Liver (tissue), 9 donors: ENCODE data around the gene AIPL1. TPM values are rescaled to one million over a fixed set of nuclear protein-coding genes. Genes with fewer than 3 reads are reported as not detected.
A peak's percentile ranks its signal among the peaks of the same experiment; 100 is the strongest.

Source experiments
- DNase-seq: peaks from one replicate; pipeline ENCODE4 v3.0.0-alpha.2; 2017; ENCODE audit warnings: low spot score
- H3K27ac ChIP-seq, 2 donors: one replicate each; pipeline ENCODE4 v1.7.0; 2013; ENCODE audit warnings: inconsistent platforms in 2 of 2, low read length in 2 of 2, control low read depth in 1 of 2, low read depth in 1 of 2, mild to moderate bottlenecking in 1 of 2
- H3K27me3 ChIP-seq, 4 donors: one replicate each; pipeline versions ENCODE4 v1.6.1 to v1.7.0; 2013; ENCODE audit warnings: low read length in 3 of 4, inconsistent platforms in 1 of 4, mild to moderate bottlenecking in 1 of 4, moderate library complexity in 1 of 4; ENCODE audit not compliant: control insufficient read depth in 4 of 4, insufficient read depth in 4 of 4
- H3K36me3 ChIP-seq, 4 donors: one replicate each; pipeline versions ENCODE4 v1.6.1 to v1.7.0; 2013; ENCODE audit warnings: low read length in 3 of 4, mild to moderate bottlenecking in 3 of 4, low read depth in 1 of 4, moderate library complexity in 1 of 4; ENCODE audit not compliant: control insufficient read depth in 4 of 4, insufficient read depth in 3 of 4
- H3K4me1 ChIP-seq, 4 donors: one replicate each; pipeline versions ENCODE4 v1.6.1 to v1.7.0; 2013; ENCODE audit warnings: low read length in 3 of 4, mild to moderate bottlenecking in 3 of 4, moderate library complexity in 1 of 4; ENCODE audit not compliant: control insufficient read depth in 4 of 4, insufficient read depth in 4 of 4
- H3K4me3 ChIP-seq, 3 donors: one replicate each; pipeline versions ENCODE4 v1.6.1 to v1.7.0; 2013; ENCODE audit warnings: low read length in 3 of 3, control low read depth in 1 of 3, low read depth in 1 of 3, mild to moderate bottlenecking in 1 of 3
- H3K9ac ChIP-seq, 2 donors: one replicate each; pipeline ENCODE4 v1.7.0; 2013; ENCODE audit warnings: low read length in 2 of 2, mild to moderate bottlenecking in 2 of 2, moderate library complexity in 2 of 2, control low read depth in 1 of 2, low read depth in 1 of 2
- H3K9me3 ChIP-seq, 4 donors: one replicate each; pipeline versions ENCODE4 v1.6.1 to v1.7.0; 2013; ENCODE audit warnings: low read length in 3 of 4; ENCODE audit not compliant: control insufficient read depth in 4 of 4
- CTCF ChIP-seq: fragments of 150-350 bp; IDR thresholded peaks from 2 replicates; pipeline ENCODE4 v1.5.1; 2017; ENCODE audit warnings: improper control_type of control experiment, low read depth, low read length; ENCODE audit not compliant: missing input control
- EGR1 ChIP-seq, 2 donors: IDR thresholded peaks; 2 replicates each; pipeline ENCODE4 v1.6.1; 2016 to 2018; ENCODE audit warnings: antibody characterized with exemption in 2 of 2, low read depth in 2 of 2
- FOXA1 ChIP-seq: IDR thresholded peaks from 2 replicates; pipeline ENCODE4 v1.6.1; 2016; ENCODE audit warnings: antibody characterized with exemption
- FOXA2 ChIP-seq: IDR thresholded peaks from 2 replicates; pipeline ENCODE4 v1.6.1; 2016; ENCODE audit warnings: antibody characterized with exemption
- GABPA ChIP-seq, 2 donors: IDR thresholded peaks in 1 of 2; conservative IDR thresholded peaks in 1 of 2; 2 replicates each; pipeline ENCODE4 v1.6.1; 2016; ENCODE audit warnings: antibody characterized with exemption in 2 of 2, mild to moderate bottlenecking in 1 of 2, moderate library complexity in 1 of 2
- HNF4A ChIP-seq, 2 donors: conservative IDR thresholded peaks; 2 replicates each; pipeline ENCODE4 v1.6.1; 2016; ENCODE audit warnings: antibody characterized with exemption in 2 of 2, mild to moderate bottlenecking in 2 of 2
- JUND ChIP-seq, 2 donors: IDR thresholded peaks; 2 replicates each; pipeline ENCODE4 v1.6.1; 2016; ENCODE audit warnings: antibody characterized with exemption in 2 of 2
- NR2F2 ChIP-seq: IDR thresholded peaks from 2 replicates; pipeline ENCODE4 v1.6.1; 2016; ENCODE audit warnings: antibody characterized with exemption
- RAD21 ChIP-seq, 2 donors: IDR thresholded peaks; 2 replicates each; pipeline ENCODE4 v1.6.1; 2016; ENCODE audit warnings: antibody characterized with exemption in 2 of 2, mild to moderate bottlenecking in 2 of 2
- RXRA ChIP-seq, 2 donors: IDR thresholded peaks; 2 replicates each; pipeline ENCODE4 v1.6.1; 2017 to 2018; ENCODE audit warnings: antibody characterized with exemption in 2 of 2, mild to moderate bottlenecking in 1 of 2
- SP1 ChIP-seq: IDR thresholded peaks from 2 replicates; pipeline ENCODE4 v1.6.1; 2018; ENCODE audit warnings: antibody characterized with exemption, mild to moderate bottlenecking
- TAF1 ChIP-seq: conservative IDR thresholded peaks from 2 replicates; pipeline ENCODE4 v1.6.1; 2016; ENCODE audit warnings: antibody characterized with exemption, mild to moderate bottlenecking
- WGBS: extraction: QIAGEN DNeasy Blood & Tissue Kit; methylation state at CpG from one replicate; pipeline ENCODE4 v1.1.7; 2013; 5-methylcytosine and 5-hydroxymethylcytosine counted together
- polyA plus RNA-seq, 2 donors: library from polyadenylated mRNA; stranded (reverse) in 1 of 2; unstranded in 1 of 2; fragments of 200-250 nt in 1 of 2; fragments of >200 nt in 1 of 2; fragmentation: Nextera tagmentation in 1 of 2; extraction: Ambion mirVana in 1 of 2; gene quantifications; one replicate each; pipeline versions ENCODE4 v1.2.1 to v1.2.3, GENCODE V29; 2013 to 2015
- total RNA-seq, 2 donors: library from RNA; depleted of rRNA; stranded (reverse); fragments of >200 nt; gene quantifications; one replicate each; pipeline ENCODE4 v1.2.3, GENCODE V29; 2014
- TF ChIP-seq, protein P1 (sequence below): IDR thresholded peaks from 2 replicates; pipeline ENCODE4 v1.6.1; 2016; ENCODE audit warnings: antibody characterized with exemption, mild to moderate bottlenecking
- TF ChIP-seq, protein P2 (sequence below): IDR thresholded peaks from 2 replicates; pipeline ENCODE4 v1.6.1; 2016; ENCODE audit warnings: antibody characterized with exemption
- TF ChIP-seq, protein P3 (sequence below): IDR thresholded peaks from 2 replicates; pipeline ENCODE4 v1.6.1; 2016; ENCODE audit warnings: antibody characterized with exemption
- donor health status: healthy.
- donor health status: healthy.
- donor health status: healthy.
- donor health status: healthy.
- donor health status: healthy.

Gene AIPL1
- total and polyA plus RNA-seq, 4 donors = not detected

GRCh38 chr17:6444571-6445335, 9.8 kb upstream of the AIPL1 start:
- H3K4me1 ChIP-seq = peaks cover 4 to 12% (median 6%) of the 10 kb centered on the region in 4 donors
- H3K27ac ChIP-seq = no peak overlapping the region
- H3K9ac ChIP-seq = no peak overlapping the region
- H3K9me3 ChIP-seq = no peaks in the 10 kb centered on the region
- H3K27me3 ChIP-seq = peaks cover 0 to 2% (median 0%) of the 10 kb centered on the region in 4 donors
- H3K4me3 ChIP-seq = peak overlapping the region in 2 of 3 donors; percentile 47 to 50
- 35% methylated on average over 36 of the region's 36 CpGs for WGBS
- no peaks in the 10 kb centered on the region for H3K36me3 ChIP-seq
- TF ChIP-seq GABPA (IDR thresholded peaks at IDR 0.05 in 1 of 2, conservative IDR thresholded peaks at IDR 0.05 in 1 of 2) (no peak), NR2F2 (no peak), FOXA2 (no peak), FOXA1 (no peak), CTCF (no peak), HNF4A (conservative IDR thresholded peaks at IDR 0.05) (no peak)
- TF ChIP-seq, protein P1, sequence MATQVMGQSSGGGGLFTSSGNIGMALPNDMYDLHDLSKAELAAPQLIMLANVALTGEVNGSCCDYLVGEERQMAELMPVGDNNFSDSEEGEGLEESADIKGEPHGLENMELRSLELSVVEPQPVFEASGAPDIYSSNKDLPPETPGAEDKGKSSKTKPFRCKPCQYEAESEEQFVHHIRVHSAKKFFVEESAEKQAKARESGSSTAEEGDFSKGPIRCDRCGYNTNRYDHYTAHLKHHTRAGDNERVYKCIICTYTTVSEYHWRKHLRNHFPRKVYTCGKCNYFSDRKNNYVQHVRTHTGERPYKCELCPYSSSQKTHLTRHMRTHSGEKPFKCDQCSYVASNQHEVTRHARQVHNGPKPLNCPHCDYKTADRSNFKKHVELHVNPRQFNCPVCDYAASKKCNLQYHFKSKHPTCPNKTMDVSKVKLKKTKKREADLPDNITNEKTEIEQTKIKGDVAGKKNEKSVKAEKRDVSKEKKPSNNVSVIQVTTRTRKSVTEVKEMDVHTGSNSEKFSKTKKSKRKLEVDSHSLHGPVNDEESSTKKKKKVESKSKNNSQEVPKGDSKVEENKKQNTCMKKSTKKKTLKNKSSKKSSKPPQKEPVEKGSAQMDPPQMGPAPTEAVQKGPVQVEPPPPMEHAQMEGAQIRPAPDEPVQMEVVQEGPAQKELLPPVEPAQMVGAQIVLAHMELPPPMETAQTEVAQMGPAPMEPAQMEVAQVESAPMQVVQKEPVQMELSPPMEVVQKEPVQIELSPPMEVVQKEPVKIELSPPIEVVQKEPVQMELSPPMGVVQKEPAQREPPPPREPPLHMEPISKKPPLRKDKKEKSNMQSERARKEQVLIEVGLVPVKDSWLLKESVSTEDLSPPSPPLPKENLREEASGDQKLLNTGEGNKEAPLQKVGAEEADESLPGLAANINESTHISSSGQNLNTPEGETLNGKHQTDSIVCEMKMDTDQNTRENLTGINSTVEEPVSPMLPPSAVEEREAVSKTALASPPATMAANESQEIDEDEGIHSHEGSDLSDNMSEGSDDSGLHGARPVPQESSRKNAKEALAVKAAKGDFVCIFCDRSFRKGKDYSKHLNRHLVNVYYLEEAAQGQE = no peak
- DNase-seq = no peak

GRCh38 chr17:6443692-6444570, 9.0 kb upstream of the AIPL1 start, which contains the start of gene PIMREG:
Gene PIMREG, plus strand, starts transcription at chr17:6444455. Its CDS starts 656 bp downstream, at chr17:6445111.
- TF ChIP-seq, protein P2, sequence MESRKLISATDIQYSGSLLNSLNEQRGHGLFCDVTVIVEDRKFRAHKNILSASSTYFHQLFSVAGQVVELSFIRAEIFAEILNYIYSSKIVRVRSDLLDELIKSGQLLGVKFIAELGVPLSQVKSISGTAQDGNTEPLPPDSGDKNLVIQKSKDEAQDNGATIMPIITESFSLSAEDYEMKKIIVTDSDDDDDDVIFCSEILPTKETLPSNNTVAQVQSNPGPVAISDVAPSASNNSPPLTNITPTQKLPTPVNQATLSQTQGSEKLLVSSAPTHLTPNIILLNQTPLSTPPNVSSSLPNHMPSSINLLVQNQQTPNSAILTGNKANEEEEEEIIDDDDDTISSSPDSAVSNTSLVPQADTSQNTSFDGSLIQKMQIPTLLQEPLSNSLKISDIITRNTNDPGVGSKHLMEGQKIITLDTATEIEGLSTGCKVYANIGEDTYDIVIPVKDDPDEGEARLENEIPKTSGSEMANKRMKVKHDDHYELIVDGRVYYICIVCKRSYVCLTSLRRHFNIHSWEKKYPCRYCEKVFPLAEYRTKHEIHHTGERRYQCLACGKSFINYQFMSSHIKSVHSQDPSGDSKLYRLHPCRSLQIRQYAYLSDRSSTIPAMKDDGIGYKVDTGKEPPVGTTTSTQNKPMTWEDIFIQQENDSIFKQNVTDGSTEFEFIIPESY = no peak
- TF ChIP-seq GABPA (IDR thresholded peaks at IDR 0.05 in 1 of 2, conservative IDR thresholded peaks at IDR 0.05 in 1 of 2) (no peak), FOXA2 (no peak), SP1 (peak; percentile 51), JUND (IDR thresholded peaks at IDR 0.05) (no peak), RAD21 (IDR thresholded peaks at IDR 0.05) (no peak), RXRA (IDR thresholded peaks at IDR 0.05) (no peak), EGR1 (IDR thresholded peaks at IDR 0.05; ENCODE audit: low read depth in 2 of 2) (peak; percentile 65 to 68), TAF1 (no peak)
- TF ChIP-seq, protein P3, sequence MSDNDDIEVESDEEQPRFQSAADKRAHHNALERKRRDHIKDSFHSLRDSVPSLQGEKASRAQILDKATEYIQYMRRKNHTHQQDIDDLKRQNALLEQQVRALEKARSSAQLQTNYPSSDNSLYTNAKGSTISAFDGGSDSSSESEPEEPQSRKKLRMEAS = no peak
- DNase-seq = peak; percentile 92
- Histone ChIP-seq H3K27me3 (peaks cover 0 to 2% (median 0%) of the 10 kb centered on the region in 4 donors), H3K9ac (no peak within 1 kb of the TSS), H3K9me3 (no peaks in the 10 kb centered on the region), H3K36me3 (no peaks in the 10 kb centered on the region), H3K27ac (peak within 1 kb of the TSS in 1 of 2 donors; percentile 50), H3K4me3 (peak within 1 kb of the TSS in 2 of 3 donors; percentile 47 to 53), H3K4me1 (peaks cover 4 to 12% (median 6%) of the 10 kb centered on the region in 4 donors)
- 2% methylated on average over 62 of the region's 62 CpGs for WGBS
